GM15510 (cell line): ENCODE results near the gene CALCR.

Source experiments
- POLR2A ChIP-seq: IDR thresholded peaks from 3 replicates; pipeline ENCODE4 v1.6.1; 2011; ENCODE audit warnings: borderline replicate concordance; ENCODE audit not compliant: insufficient read length; ENCODE audit errors: extremely low read depth

Gene CALCR

GRCh38 chr7:93414574-93414973 is 159.9 kb downstream of the CALCR start:
- TF ChIP-seq POLR2A, result no peak

- TF ChIP-seq POLR2A, result no peak
Measured at GRCh38 chr7:93409324-93409723, 165.2 kb downstream of the CALCR start.

DNA sequence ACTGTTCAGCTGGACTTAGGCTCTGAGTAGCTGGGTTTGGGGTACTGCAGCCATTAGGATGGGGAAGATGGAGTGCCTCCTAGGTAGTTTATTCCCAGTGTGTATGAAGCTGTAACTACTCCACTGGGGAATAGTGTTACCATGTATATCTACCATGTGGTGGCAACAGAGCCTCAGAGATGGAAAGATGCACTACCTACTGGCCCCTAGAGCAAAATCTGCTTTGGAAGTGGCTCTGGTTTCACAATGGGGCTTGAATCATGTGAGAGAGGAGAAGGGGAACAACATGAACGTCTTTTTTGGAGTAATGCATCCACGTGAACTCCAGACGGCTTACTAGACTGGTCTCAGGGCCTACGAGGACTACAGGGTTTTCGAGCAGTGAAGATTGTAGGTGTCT is 167.3 kb downstream of the CALCR start:
- TF ChIP-seq POLR2A, result no peak

- no peak for TF ChIP-seq POLR2A
Measured at GRCh38 chr7:93402944-93403343, 171.6 kb downstream of the CALCR start.

DNA sequence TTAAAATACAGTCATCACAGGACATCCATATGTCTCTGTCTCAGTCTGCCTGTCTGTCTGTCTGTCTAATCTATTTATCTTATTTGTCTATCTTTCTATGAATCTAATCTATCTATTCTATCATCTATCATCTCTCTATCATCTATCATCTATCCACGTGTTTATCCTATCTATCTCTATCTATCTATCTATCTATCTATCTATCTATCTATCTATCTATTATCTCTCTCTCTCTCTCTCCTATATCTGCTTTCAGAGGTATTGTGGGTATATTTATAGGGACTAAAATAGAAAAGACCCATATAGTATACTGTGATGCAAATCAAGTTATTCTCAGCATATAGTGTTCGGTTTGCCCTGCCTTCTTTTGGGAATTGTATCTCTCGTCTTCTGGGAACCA is 174.9 kb downstream of the CALCR start:
- TF ChIP-seq POLR2A, result no peak

DNA sequence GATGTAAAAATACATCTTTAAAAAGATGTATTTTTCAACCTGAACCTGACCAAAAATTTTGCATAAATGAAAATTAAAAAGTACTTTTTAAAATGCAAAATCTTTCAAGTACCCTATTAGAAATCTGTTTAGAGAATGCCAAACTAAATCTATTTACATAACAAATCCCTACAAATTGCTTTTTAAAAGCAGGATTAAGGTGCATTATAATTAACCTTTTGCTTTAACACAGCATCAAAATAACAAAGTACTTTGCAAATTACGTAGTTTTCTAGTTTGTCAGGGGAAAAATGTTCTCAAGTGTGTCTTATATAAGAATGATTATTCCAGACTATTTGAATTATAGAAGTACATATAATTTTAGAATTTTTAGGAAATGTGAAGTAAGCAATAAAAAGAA is 181.5 kb downstream of the CALCR start:
- no peak for TF ChIP-seq POLR2A

GRCh38 chr7:93390660-93391059 is 183.9 kb downstream of the CALCR start:
- TF ChIP-seq POLR2A, result no peak

DNA sequence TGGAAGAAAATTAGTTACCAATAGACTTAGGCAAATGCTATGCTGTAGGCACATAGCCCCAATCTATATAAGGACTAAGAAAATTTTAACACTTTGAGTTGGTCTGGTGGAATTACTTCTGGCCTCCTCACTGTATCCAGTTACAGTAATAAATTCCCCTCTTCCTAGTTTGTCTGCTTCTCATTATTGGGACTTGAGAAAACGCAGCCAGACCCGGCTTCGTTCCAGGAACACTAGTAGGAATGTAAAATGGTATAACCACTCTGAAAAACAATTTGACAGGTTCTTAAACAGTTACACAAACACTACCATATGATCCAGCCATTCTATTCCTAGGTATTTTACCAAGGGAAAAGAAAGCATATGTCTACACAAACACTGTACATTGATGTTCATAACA is 192.2 kb downstream of the CALCR start:
- TF ChIP-seq POLR2A, result no peak

- no peak for TF ChIP-seq POLR2A
Measured at GRCh38 chr7:93378131-93378760, 196.3 kb downstream of the CALCR start.

- TF ChIP-seq POLR2A, result no peak
Measured at GRCh38 chr7:93375603-93376002, 198.9 kb downstream of the CALCR start.
